OCI-LY7 (cell line): Measurements from ENCODE around the gene ADAM23.

Experiments used
- EZH2phosphoT487 ChIP-seq: fragments of 200-600 bp; sonication (generic); IDR thresholded peaks from 2 replicates; pipeline ENCODE4 v1.6.1; 2018; ENCODE audit warnings: low read depth, borderline replicate concordance, mild to moderate bottlenecking, mixed run types, antibody characterized with exemption, low read length, moderate library complexity, mixed read lengths
- TF ChIP-seq, protein P1 (sequence below): fragments of 200-600 bp; sonication (generic); conservative IDR thresholded peaks from 2 replicates; pipeline ENCODE4 v1.5.1; 2014; ENCODE audit warnings: mild to moderate bottlenecking, antibody characterized with exemption, low read length, moderate library complexity, mixed read lengths

DNA sequence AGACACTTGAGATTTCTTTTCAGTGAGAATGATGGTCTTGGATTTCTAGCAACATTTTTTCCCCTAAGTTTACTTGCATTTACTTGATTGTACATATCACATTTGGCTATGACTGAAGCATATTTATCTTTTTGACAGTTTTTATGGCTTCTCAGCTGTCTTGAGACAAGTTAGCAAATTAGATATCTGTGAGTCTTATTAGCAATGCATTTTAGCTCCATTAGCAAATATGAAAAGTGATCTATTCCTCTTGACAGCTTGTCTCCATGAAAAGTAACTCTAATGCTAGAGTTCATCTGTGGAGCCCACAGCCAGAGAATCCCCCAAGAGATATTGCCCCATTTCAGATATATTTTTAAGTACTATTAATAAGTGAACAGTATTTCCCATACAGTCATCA lies 126.9 kb downstream of the ADAM23 start:
- TF ChIP-seq, protein P1, sequence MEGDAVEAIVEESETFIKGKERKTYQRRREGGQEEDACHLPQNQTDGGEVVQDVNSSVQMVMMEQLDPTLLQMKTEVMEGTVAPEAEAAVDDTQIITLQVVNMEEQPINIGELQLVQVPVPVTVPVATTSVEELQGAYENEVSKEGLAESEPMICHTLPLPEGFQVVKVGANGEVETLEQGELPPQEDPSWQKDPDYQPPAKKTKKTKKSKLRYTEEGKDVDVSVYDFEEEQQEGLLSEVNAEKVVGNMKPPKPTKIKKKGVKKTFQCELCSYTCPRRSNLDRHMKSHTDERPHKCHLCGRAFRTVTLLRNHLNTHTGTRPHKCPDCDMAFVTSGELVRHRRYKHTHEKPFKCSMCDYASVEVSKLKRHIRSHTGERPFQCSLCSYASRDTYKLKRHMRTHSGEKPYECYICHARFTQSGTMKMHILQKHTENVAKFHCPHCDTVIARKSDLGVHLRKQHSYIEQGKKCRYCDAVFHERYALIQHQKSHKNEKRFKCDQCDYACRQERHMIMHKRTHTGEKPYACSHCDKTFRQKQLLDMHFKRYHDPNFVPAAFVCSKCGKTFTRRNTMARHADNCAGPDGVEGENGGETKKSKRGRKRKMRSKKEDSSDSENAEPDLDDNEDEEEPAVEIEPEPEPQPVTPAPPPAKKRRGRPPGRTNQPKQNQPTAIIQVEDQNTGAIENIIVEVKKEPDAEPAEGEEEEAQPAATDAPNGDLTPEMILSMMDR, result no peak
- TF ChIP-seq EZH2phosphoT487, result no peak
